NCI-H226 (cell line): ENCODE results near the gene DUSP22.

ENCODE experiments used
- DNase-seq: peaks from one replicate; pipeline ENCODE4 v3.0.0-alpha.2; 2015

Gene DUSP22

GRCh38 chr6:354631-355280, 62.5 kb downstream of the DUSP22 start:
- no peak for DNase-seq

GRCh38 chr6:355373-356208, 63.3 kb downstream of the DUSP22 start:
- no peak for DNase-seq

DNA sequence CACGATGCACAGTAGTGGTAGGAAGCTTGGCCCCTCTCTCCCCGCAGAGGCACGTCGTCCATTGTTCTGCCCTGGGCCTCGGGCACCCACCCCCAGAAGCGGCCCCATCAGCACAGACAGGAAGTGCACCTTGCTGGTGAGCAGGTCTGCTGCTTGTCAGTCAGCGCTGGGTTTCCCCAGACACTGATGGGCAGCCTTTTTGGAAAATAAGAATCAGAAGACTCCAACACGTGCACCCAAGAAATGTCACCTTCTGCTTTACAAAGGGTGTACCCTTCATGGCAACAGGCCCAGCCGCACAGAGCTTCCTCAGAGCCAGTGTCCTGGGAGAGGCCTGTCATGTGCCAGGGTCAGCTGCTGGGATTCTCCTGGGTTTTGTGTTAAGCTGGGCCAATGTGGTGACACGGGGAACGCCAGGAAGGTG, 64.6 kb downstream of the DUSP22 start:
- no peak for DNase-seq

DNA sequence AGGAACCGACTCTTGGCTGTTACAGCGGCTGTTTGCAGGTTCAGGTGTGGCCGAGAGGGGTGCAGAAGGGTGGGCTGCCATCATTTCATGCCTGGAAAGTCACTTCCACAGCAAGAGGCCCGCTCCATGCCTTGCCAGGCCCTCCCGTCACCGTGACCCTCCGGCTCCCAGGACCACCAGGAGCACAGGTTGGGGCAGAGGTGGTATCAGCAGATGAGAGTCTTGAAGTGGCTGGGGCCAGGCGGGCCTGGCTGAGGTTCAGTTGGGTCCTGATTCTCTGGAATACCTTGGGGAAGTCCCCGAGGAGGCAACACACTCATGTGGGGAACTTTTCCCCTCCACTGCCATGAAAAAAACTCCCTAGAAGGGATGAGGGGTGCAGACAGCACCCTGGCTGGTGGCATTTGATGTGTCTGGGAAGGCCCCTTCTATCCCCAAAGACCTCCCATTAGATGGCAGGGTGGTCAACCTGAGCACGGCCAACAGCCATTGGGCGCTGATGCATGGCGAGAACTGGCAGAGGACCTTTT, 65.0 kb downstream of the DUSP22 start:
- DNase-seq: no peak

- DNase-seq: no peak
Observed at GRCh38 chr6:357791-358341, 65.6 kb downstream of the DUSP22 start.

DNA sequence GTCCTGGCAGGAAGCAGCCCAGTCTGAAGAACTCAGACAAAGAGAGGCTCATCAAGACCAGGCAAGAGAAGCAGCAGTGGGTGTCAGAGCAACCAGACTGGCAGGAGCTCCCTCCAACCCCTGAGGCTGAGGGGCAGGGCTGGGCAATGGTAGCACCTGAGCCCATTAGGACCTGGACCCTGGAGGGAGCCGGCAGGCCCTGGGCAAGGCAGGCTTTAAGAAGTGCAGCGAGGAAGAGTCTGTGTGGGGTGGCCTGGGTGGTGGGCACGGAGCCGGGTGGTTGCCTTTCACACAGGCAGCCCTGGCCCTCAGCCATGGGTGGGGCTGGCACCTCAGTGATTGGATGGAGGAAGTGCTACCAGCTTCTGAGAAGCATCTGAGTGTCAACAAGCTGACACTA, 66.1 kb downstream of the DUSP22 start:
- DNase-seq: no peak

DNA sequence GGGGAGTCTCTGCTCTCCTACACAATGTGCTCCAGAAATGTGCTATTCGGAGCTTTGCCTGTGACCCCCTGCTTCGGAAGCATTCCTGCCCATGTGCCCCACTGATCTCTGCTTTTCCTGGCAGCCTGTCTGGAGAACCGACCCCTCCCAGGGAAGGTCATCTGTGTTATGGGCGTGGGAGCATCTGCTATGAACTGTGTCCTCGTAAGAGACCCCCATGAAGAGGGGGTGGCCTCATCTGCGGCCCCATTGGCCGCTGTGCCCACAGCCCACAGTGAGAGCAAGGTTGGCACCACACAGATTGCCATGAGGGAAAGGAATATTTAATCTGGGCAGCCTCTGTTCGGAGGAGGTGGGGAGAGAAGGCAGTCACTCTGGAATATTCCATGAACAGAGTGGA, 66.6 kb downstream of the DUSP22 start:
- DNase-seq: no peak

- DNase-seq: no peak
Observed at GRCh38 chr6:359261-360035, 67.2 kb downstream of the DUSP22 start.

DNA sequence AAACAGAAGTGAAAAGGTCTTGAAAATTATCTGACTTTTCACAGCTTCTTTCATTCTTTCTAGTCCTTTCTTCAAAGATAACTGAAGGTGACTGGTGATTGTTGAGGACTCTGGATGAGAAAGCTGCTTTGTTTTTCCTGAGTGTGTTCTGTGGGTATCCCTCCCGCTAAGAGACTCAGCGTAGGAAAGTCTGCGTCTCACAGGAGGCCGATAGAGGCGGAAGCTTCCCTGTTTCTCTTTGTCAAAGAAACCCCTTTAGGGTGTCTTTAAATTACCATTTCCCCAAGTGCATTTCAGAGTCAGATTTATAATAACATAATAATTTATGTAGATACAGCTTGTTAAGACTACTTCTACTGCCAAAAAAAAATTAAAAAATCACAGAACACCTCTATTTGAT, 68.1 kb downstream of the DUSP22 start:
- no peak for DNase-seq

GRCh38 chr6:360764-361373, 68.6 kb downstream of the DUSP22 start:
- no peak for DNase-seq

DNA sequence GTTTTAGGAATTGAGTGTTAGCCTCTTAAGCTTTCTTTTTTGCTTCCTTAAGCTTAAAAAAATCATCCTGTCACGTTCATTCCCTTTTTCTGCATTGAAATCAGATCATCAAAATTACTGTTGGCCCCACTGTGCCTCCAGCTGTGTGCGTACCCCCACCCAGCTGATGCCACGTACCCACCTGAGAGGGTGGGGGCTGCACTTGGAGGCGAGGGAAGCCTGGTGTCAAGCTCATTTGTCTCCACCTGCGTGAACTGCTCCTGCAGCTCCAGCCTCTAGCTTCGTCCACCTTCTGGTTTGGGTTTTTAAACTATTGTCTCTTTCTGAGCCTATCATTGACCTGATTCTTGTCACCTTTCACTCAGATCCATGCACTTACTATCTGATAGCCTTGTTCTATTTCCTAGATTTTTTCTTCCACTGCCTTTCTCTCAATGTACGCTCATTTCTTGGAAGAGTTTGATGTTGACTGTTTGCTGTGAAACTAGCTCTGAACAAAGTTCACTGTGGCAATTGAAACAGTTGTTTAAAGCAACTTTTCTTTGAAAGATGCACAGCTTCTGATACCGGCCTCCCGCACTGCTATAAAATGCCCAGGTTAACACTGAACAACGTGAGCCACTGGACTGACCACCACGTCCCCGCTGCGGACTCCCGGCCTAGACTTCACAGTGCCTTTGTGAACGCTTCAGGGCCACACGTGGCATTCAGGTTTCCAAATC, 69.3 kb downstream of the DUSP22 start:
- no peak for DNase-seq

DNA sequence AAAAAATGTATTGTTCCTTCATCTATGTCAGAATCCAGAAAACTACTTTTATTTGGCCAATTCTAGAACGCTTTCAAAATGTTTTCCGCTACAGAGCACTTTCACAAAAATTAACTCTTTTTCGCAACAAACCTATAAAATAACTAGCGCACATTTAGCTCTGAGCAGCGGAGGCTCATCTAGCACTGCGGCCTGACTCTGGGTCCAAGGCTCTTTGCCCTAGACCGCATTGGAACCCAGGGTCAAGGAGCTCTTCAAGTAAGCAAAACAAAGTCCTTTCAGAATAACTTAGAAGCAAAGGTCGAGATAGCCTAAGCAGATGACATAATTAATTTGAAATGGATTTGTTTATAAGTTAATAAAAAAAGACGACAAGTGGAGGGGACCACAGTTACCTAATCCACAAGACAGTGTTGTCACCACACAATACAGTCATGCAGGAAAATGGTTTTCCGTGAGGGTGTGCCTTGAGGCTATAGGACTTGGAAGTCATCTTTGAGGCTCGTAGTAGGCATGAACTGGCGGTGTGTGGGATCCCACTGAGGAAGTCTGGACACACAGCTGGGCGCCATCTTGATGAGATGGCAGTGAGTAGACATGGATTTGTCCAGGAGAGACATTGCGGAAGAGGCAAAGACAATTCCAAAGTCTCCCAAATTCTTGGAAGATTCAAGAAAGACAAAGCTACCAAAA, 70.1 kb downstream of the DUSP22 start:
- no peak for DNase-seq

DNA sequence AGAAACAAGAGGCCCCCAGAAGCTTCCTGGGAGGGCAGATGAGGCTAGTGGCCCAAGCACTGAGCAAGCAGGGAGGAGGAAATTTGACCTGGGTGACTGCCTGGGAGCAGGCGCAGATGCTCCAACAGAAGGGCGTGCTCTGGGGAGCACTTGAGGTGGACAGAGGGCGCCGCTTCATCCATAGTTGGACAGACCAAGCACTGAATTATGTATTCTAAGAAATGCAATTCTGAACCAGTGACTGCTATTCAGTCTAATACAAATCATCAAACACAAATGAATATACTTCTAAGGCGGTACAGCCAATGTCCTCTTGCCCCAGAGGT, 70.6 kb downstream of the DUSP22 start:
- DNase-seq: no peak

DNA sequence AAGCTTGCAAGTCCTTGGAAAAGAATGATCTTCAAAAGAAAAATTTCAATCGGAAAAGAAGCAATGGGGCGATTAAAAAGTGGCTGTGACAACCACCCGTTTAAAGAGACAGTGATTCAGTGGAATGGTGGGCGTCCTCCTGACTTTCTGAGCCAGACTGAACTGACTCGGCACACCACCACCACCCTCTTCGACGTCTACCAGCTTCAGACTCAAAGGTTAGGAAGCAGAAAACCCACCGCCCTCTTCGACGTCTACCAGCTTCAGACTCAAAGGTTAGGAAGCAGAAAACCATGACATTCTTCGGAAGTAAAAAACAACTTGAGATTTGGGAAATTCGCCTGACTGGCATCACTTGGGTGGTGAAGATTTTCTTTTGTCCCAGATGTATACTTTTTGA, 71.0 kb downstream of the DUSP22 start:
- no peak for DNase-seq

DNA sequence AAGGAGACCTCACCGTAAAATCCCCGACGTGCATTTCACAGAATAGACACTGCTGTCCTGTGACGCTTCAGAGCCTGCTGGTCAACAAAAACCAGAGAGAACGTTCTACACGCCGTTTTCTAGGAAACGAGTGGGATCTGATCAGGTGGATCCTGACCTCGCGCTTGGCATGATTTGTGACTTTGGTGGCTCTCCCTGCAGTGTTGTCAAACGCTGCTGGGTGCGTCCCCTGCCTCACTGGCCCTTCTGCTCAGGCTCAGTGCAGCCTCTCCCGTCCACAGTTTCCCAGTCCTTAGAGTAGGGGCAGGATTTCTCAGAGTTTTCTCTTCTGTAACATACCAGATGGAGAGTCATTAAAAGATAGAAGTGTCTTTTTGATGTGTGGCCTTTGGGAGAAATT, 71.6 kb downstream of the DUSP22 start:
- DNase-seq: no peak

DNA sequence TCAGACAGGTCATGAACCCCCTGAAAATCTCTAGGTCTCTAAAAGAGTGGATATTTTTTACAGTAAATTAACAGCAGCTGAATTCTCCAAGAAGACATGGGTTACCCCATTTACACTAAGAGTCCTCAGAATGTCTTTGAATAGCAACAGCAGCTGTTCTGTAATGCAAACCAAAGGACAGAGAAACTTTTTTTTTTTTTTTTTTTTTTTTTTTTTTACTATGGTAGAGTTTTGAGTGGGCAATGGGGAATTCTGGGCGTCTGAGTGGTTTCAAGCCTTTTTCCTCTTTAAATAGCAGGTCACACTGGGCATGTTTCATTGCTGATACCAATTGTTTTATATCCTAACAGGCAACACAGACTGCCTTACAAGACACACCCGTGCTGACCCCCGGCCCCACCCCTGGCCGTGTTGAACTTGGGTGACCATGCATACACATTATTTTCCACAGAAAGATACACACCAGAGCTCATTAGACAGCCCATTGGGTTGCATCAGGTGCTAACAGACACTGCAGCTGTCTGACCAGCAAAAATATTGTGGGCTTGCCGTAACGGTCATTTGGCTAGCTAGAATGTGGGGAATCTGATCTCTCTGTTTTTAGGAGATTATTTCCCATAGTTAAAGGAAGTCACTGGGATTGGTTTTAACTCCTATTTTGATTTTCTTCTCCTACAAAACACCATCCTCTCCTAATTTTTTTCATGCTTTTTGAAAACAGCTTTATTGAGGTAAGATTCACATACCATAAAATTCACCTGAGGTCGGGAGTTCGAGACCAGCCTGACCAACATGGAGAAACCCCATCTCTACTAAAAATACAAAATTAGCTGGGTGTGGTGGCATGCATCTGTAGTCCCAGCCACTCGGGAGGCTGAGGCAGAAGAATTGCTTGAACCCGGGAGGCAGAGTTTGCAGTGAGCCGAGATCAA, 72.6 kb downstream of the DUSP22 start:
- no peak for DNase-seq

DNA sequence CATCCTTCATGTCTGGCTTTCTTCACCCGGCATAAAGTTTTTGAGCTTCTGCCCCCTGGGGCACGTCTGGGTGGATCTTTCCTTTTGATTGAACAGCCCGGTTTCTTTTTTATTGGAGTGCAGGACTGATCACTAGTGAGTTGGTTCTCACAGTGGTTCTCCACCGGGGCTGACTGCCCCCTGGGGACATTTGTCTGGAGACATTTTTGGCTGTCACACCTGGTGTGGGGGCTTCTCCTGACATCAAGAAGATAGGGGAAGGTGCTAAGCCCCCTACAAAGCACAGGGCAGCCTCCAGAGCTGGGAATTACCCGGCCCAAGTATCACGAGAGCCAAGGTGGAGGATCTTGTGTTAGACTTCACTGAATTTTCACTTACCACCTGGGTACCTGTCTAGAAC, 73.5 kb downstream of the DUSP22 start:
- DNase-seq: no peak

GRCh38 chr6:366389-367297, 74.4 kb downstream of the DUSP22 start:
- no peak for DNase-seq

DNA sequence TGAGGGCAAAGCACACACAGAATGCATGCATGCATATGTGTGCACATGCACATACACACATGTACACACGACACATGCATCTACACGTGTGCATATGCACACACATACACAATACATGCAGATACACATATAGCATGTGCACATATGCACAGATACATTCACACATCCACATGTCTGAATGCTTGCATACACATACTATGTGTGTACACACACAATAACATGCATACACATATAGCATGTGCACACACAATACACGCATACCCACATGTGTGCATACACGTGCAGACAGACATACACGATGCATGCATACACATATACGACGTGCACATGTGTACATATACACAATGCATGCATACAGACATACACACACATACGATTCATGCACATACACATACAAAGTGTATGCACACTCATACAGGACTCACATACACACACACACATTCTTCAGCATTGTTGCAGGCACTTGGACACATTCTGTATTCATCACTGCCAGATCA, 75.1 kb downstream of the DUSP22 start:
- no peak for DNase-seq
